Measurements from ENCODE around the gene SLMAP. TPM values are rescaled to one million over a fixed set of nuclear protein-coding genes. Genes with fewer than 3 reads are reported as not detected.

Gene SLMAP
- total RNA-seq, 6 donors from 2014 or later, result 53.4 to 104 (median 68.4) TPM

DNA sequence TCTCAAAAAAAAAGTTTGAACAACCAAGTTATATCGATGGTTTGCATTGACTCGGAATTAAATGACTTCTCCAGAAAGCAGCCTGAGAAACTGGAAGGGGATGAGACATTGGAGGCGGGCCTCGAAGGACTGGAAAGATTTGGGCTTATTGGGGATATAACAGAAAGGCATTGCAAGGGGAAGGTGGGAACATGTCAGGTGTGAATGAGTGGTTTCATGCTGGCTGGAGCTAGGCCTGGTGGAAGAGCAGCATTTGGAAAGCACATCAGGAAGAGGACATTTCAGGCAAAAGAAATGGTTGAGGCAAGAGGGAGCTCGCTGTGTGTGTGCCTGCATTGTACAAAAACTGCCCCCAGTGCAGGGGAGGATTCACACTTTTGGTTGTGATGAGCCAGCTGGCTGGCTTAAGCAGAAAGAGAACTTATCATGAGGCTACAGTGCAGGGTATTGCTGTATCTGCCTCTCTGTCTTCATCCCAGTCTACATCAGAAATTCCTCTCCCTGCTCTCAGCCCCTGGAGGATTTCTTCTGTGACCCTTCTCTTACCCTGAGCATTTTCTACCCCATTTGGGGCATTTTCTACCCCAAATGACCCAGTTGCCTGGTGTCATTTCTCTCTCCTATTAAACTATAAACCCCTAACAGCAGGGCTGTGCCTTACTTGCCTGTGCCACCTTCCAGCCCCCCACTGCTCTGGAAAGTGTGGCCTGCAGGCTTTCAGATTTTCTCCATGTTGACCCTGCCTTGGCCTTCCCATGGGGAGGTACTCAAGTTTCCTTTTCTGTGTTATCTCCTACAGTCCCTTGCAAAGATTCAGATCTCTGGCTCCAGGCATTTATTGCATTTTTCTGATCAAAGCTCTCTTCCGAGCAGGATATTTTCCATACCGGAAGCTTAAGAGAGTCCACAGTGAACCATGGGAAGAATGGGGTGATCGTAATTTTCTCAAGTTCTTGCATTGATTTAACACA is 187.7 kb downstream of the SLMAP start:
- 80 to 86% methylated on average over 8 of the region's 8 CpGs for WGBS, 2 donors
- no peak for DNase-seq
- Histone ChIP-seq H3K36me3 (no peaks in the 10 kb centered on the region), H3K4me3 (no peak overlapping the region), H3K9me3 (no peaks in the 10 kb centered on the region), H3K4me1 (peaks cover 0 to 9% (median 0%) of the 10 kb centered on the region in 4 donors), H3K27ac (no peak overlapping the region), H3K27me3 (no peaks in the 10 kb centered on the region)
- ATAC-seq (ENCODE audit: low FRiP score in 2 of 2), result peak in 1 of 2 donors; percentile 27
- TF ChIP-seq POLR2A (IDR thresholded peaks at IDR 0.05) (no peak), POLR2AphosphoS5 (IDR thresholded peaks at IDR 0.05) (no peak), EP300 (IDR thresholded peaks at IDR 0.05) (no peak)
- TF ChIP-seq, protein P1, sequence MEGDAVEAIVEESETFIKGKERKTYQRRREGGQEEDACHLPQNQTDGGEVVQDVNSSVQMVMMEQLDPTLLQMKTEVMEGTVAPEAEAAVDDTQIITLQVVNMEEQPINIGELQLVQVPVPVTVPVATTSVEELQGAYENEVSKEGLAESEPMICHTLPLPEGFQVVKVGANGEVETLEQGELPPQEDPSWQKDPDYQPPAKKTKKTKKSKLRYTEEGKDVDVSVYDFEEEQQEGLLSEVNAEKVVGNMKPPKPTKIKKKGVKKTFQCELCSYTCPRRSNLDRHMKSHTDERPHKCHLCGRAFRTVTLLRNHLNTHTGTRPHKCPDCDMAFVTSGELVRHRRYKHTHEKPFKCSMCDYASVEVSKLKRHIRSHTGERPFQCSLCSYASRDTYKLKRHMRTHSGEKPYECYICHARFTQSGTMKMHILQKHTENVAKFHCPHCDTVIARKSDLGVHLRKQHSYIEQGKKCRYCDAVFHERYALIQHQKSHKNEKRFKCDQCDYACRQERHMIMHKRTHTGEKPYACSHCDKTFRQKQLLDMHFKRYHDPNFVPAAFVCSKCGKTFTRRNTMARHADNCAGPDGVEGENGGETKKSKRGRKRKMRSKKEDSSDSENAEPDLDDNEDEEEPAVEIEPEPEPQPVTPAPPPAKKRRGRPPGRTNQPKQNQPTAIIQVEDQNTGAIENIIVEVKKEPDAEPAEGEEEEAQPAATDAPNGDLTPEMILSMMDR (IDR thresholded peaks at IDR 0.05), result no peak

DNA sequence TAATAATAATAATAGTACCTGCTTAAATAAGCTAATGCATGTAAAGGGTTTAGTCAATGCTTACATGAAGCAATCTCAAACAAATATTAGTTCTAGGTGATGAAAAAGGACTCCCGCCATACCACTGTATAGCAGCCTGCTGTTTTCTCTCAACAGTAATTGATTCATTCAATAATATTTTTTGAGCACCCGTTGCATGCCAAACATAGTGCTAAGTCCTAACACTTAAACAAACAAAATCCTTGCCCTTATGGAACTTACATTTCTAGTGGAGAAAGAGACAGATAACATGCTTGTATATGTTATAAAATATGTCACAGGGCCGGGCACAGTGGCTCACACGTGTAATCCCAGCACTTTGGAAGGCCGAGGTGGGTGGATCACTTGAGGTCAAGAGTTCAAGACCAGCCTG is 190.9 kb downstream of the SLMAP start:
- Histone ChIP-seq H3K4me1 (peaks cover 11 to 19% (median 14%) of the 10 kb centered on the region in 4 donors), H3K27me3 (no peaks in the 10 kb centered on the region), H3K9me3 (no peaks in the 10 kb centered on the region), H3K4me3 (no peak overlapping the region), H3K27ac (no peak overlapping the region), H3K36me3 (no peaks in the 10 kb centered on the region)
- DNase-seq, result no peak
- ATAC-seq (ENCODE audit: low FRiP score in 2 of 2), result no peak
- WGBS, 2 donors, result 83 to 85% methylated on average over 5 of the region's 5 CpGs
- TF ChIP-seq, protein P1 (IDR thresholded peaks at IDR 0.05), result no peak
- TF ChIP-seq EP300 (IDR thresholded peaks at IDR 0.05) (no peak), POLR2AphosphoS5 (IDR thresholded peaks at IDR 0.05) (no peak), POLR2A (IDR thresholded peaks at IDR 0.05) (no peak)

DNA sequence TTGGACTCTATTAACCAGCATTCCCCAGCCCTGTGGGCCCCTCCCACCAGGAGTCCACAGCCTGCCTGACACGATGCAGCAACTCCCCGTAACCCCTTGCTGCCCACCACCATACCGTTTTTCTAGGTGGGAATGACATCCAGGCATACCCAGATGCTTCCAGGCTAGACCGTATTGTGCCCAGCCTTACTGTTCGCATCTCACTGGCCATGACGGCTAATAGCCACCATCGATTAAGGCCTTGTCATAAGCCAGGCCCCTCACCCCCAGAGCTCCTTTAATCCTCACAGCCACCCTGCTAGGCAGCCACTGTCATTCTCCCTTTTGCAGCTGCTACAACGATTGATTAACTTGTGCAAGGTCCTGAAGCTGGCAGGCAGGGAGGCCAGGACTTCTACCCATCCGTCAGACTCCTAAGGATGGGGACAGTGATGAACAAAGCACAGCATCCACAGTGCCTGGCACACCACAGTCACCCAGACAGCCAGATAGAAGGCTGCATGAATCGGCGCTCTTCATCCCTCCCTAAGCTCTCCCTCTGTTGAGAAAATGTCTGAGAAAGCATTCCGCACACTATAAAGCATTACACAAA is 192.1 kb downstream of the SLMAP start:
- Histone ChIP-seq H3K27me3 (no peaks in the 10 kb centered on the region), H3K27ac (no peak overlapping the region), H3K36me3 (no peaks in the 10 kb centered on the region), H3K9me3 (no peaks in the 10 kb centered on the region), H3K4me3 (no peak overlapping the region), H3K4me1 (peaks cover 14 to 19% (median 17%) of the 10 kb centered on the region in 4 donors)
- ATAC-seq (ENCODE audit: low FRiP score in 2 of 2) (no peak), DNase-seq (no peak)
- TF ChIP-seq, protein P1 (IDR thresholded peaks at IDR 0.05), result no peak
- TF ChIP-seq POLR2A (IDR thresholded peaks at IDR 0.05) (no peak), EP300 (IDR thresholded peaks at IDR 0.05) (no peak), POLR2AphosphoS5 (IDR thresholded peaks at IDR 0.05) (no peak)
- 85 to 87% methylated on average over 10 to 12 of the region's 12 CpGs for WGBS, 2 donors

DNA sequence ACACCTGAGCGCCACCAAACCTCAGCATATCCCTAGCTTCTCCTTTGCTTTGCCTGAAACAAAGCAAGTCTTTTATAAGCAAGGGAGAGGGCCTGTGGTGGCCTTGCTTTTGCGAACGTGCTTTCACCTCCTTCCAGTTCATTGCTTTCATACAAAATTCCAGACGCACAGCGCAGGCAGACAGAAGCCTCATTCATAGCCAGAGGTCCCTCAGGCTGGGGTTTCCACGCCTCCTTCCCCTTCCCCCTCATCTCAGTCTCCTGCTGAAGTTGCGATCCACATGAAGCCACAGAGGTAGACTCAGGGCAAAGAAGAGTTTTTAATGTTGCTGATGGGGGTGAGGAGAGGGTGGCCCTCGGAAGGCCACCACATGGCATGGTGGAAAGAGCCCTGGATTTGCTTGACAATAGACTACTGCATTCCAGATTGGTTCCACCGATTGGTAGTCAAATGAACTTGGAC is 192.7 kb downstream of the SLMAP start:
- Histone ChIP-seq H3K36me3 (no peaks in the 10 kb centered on the region), H3K27me3 (no peaks in the 10 kb centered on the region), H3K4me3 (no peak overlapping the region), H3K27ac (no peak overlapping the region), H3K9me3 (no peaks in the 10 kb centered on the region), H3K4me1 (peaks cover 13 to 19% (median 16%) of the 10 kb centered on the region in 4 donors)
- DNase-seq (no peak), ATAC-seq (ENCODE audit: low FRiP score in 2 of 2) (no peak)
- TF ChIP-seq, protein P1 (IDR thresholded peaks at IDR 0.05), result no peak
- TF ChIP-seq EP300 (IDR thresholded peaks at IDR 0.05) (no peak), POLR2AphosphoS5 (IDR thresholded peaks at IDR 0.05) (no peak), POLR2A (IDR thresholded peaks at IDR 0.05) (no peak)
- 86% methylated on average over 9 of the region's 9 CpGs for WGBS, 2 donors

All from upper lobe of left lung (tissue), 6 donors.